Kasumi-1 (cell line): Measurements from ENCODE around the gene DPP7.
"Not testable (repeated sequence)": the region's sequence is repeated elsewhere in the genome, so short reads cannot be mapped to it uniquely, and the experiment has no call there.

Experiments
- DNase-seq, 2 experiments: peaks; one replicate each; lab custom pipeline; 2025; lab: John Stamatoyannopoulos, UW

The DPP7 gene

GRCh38 chr9:137128862-137129455 is 14.4 kb upstream of the DPP7 start:
- peak in 1 of 2 experiments; percentile 2 for DNase-seq

GRCh38 chr9:137128158-137128861 is 13.8 kb upstream of the DPP7 start:
- no peak for DNase-seq

- DNase-seq: peak; percentile 72 to 75
These were observed 13.0 kb upstream of the DPP7 start for GRCh38 chr9:137127301-137128157.

- peak in 1 of 2 experiments; percentile 11 for DNase-seq
These were observed 12.3 kb upstream of the DPP7 start for GRCh38 chr9:137126786-137127185.

GRCh38 chr9:137123952-137124462 is 9.5 kb upstream of the DPP7 start:
- DNase-seq: not testable (repeated sequence)

GRCh38 chr9:137123468-137123837 is 8.9 kb upstream of the DPP7 start:
- no peak for DNase-seq

- not testable (repeated sequence) for DNase-seq
These were observed 8.4 kb upstream of the DPP7 start for GRCh38 chr9:137122796-137123467.

GRCh38 chr9:137121927-137122795 is 7.6 kb upstream of the DPP7 start:
- DNase-seq: not testable (repeated sequence)

GRCh38 chr9:137118092-137118603 is 3.6 kb upstream of the DPP7 start:
- not testable (repeated sequence) for DNase-seq

GRCh38 chr9:137117269-137117731 is 2.8 kb upstream of the DPP7 start:
- DNase-seq: no peak

- no peak for DNase-seq
These were observed 2.2 kb upstream of the DPP7 start for GRCh38 chr9:137116728-137117127.

GRCh38 chr9:137116027-137116507 is 1.5 kb upstream of the DPP7 start:
- no peak for DNase-seq

GRCh38 chr9:137115394-137116026 is 977 bp upstream of the DPP7 start:
- no peak for DNase-seq

- DNase-seq: no peak
These were observed 317 bp downstream of the DPP7 start for GRCh38 chr9:137114220-137114612.

- DNase-seq: no peak
These were observed 961 bp downstream of the DPP7 start for GRCh38 chr9:137113385-137114159.

- DNase-seq: no peak
These were observed 1.8 kb downstream of the DPP7 start for GRCh38 chr9:137112564-137113384.

- no peak for DNase-seq
These were observed 2.6 kb downstream of the DPP7 start for GRCh38 chr9:137111788-137112563.
